Sigmoid colon (tissue), 4 donors: ENCODE results near the gene ISCU.

Experiments used
- CTCF ChIP-seq, 4 experiments: fragments of 450-650 bp in 3 of 4; fragments of 200-600 bp in 1 of 4; IDR thresholded peaks; one replicate each; pipeline ENCODE4 v1.5.1; 2016 to 2019; ENCODE audit warnings: antibody characterized with exemption in 4 of 4, mild to moderate bottlenecking in 3 of 4, moderate library complexity in 2 of 4
- EP300 ChIP-seq, 4 donors: sonication (generic); formaldehyde crosslinking; IDR thresholded peaks; one replicate each; pipeline ENCODE4 v1.6.1; 2017; ENCODE audit warnings: antibody characterized with exemption in 4 of 4
- POLR2AphosphoS5 ChIP-seq, 4 donors: sonication (generic); formaldehyde crosslinking; IDR thresholded peaks; one replicate each; pipeline ENCODE4 v1.6.1; 2017; ENCODE audit warnings: antibody characterized with exemption in 4 of 4

GRCh38 chr12:108589840-108590229 lies 27.4 kb downstream of the ISCU start:
- TF ChIP-seq CTCF (IDR thresholded peaks at IDR 0.05) (no peak), POLR2AphosphoS5 (IDR thresholded peaks at IDR 0.05) (no peak), EP300 (IDR thresholded peaks at IDR 0.05) (no peak)
